Stimulated activated CD4-positive, alpha-beta T cell treated with anti-CD3 and anti-CD28 coated beads, Interleukin-1b, Interleukin-23, amount 100 ng/mL, for 48 hours (primary cell): ENCODE results near the gene EDEM2.
"Not testable (repeated sequence)": the region's sequence is repeated elsewhere in the genome, so short reads cannot be mapped to it uniquely, and the experiment has no call there.

ENCODE experiments used
- DNase-seq: peaks from one replicate; pipeline ENCODE4 v3.0.0-alpha.2; 2020

EDEM2 gene, protein sequence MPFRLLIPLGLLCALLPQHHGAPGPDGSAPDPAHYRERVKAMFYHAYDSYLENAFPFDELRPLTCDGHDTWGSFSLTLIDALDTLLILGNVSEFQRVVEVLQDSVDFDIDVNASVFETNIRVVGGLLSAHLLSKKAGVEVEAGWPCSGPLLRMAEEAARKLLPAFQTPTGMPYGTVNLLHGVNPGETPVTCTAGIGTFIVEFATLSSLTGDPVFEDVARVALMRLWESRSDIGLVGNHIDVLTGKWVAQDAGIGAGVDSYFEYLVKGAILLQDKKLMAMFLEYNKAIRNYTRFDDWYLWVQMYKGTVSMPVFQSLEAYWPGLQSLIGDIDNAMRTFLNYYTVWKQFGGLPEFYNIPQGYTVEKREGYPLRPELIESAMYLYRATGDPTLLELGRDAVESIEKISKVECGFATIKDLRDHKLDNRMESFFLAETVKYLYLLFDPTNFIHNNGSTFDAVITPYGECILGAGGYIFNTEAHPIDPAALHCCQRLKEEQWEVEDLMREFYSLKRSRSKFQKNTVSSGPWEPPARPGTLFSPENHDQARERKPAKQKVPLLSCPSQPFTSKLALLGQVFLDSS

GRCh38 chr20:35146920-35147574 is at the start of gene EDEM2:
EDEM2 (minus strand) TSS chr20:35147336; CDS start chr20:35147258, 78 bp downstream.
- DNase-seq = peak; percentile 93

- no peak for DNase-seq
These were observed 49.2 kb upstream of the EDEM2 start for GRCh38 chr20:35196313-35196712.

- not testable (repeated sequence) for DNase-seq
These were observed 46.1 kb upstream of the EDEM2 start for GRCh38 chr20:35193031-35193791.

- no peak for DNase-seq
These were observed 45.2 kb upstream of the EDEM2 start for GRCh38 chr20:35192118-35192872.

- no peak for DNase-seq
These were observed 44.4 kb upstream of the EDEM2 start for GRCh38 chr20:35191419-35192117.

GRCh38 chr20:35190556-35190955 is 43.4 kb upstream of the EDEM2 start:
- DNase-seq = no peak

- DNase-seq = not testable (repeated sequence)
These were observed 42.1 kb upstream of the EDEM2 start for GRCh38 chr20:35189223-35189622.

DNA sequence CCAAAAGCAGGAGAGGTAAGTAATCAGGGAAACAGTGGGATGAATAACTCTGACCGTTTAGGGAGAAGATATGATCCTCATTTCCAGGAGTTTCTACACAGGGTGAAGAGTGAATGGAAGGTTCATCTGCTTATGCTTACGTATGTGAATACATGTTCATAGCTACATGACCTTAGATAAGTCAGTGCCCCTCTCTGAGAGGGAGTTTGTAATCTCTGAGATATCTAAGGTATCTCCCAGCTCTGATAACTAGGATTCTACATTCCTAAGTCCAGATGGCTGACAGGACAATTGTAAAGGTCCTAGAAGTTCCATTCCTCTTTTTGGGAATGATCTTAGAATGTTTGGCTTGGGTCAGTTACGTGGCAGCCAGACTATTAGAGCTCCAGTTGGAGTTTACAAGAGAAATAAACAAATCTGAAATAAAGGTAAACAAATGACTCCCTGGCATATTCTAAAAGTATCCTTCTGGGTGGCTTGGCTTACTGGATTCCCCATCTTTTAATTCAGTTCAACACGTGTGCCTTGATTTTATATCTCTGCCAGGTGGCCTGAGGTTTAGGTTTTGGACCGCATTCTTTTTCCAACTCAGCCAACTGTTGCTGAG is 40.6 kb upstream of the EDEM2 start:
- no peak for DNase-seq

DNA sequence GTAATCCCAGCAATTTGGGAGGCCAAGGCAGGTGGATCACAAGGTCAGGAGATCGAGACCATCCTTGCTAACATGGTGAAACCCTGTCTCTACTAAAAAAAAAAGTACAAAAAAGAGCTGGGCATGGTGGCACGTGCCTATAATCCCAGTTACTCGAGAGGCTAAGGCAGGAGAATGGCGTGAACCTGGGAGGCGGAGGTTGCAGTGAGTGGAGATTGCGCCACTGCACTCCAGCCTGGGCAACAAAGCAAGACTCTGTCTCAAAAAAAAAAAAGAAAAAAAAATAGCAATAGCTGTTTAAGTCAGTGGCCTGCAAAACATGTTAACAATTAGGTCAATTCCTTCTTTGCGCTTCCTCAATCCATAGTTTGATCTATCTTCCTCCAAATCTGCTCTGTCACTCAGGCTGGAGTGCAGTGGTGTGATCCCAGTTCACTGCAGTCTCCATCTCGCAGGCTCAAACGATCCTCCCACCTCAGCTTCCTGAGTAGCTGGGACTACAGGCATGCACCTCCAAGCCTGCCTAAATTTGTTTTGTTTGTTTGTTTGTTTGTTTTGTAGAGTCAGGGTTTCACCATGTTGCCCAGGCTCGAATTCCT is 39.7 kb upstream of the EDEM2 start:
- not testable (repeated sequence) for DNase-seq

- DNase-seq = no peak
These were observed 34.6 kb upstream of the EDEM2 start for GRCh38 chr20:35181731-35182130.

GRCh38 chr20:35180266-35180665 is 33.1 kb upstream of the EDEM2 start:
- DNase-seq = no peak

DNA sequence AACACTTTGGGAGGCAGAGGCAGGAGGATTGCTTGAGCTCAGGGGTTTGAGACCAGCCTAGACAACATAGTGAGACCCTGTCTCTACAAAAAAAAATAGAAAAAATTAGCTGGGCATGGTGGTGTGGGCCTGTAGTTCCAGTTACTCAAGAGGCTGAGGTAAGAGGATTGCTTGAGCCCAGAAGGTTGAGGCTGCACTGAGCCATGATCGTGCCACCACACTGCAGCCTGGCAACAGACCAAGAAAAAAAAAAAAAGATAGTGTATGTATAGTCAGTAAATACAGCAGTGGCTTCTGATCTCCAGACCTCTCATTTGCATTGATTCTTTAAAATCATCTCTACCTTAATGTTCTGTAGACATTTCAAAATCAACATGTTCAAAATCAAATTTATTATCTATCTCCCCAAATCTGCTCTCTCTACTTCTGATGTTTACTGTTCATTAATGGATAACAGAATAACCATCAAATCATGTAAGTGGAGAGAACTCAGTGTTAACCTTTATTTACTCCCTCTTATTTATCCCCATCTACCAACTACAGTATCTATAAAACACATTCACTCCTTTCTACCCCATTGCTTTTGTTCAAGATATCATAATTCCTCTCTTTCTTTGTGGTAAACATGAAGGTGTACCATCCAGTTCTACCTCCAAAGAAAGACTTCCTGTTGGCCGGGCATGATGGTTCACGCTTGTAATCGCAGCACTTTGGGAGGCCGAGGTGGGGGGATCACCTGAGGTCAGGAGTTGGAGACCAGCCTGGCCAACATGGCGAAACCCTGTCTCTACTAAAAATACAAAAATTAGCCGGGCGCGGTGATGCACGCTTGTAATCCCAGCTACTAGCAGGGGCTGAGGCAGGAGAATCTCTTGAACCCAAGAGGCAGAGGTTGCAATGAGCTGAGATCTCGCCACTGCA is 32.4 kb upstream of the EDEM2 start:
- no peak for DNase-seq

DNA sequence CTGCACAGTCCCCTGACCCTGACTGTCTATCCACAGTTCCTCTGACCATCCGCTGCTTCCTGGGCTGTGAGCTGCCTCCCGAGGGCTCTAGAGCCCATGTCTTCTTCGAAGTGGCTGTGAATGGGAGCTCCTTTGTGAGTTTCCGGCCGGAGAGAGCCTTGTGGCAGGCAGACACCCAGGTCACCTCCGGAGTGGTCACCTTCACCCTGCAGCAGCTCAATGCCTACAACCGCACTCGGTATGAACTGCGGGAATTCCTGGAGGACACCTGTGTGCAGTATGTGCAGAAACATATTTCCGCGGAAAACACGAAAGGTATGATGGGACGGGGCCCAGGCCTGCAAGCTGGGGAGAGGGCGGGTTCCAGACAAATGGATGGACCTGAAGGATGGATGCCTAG is 29.0 kb upstream of the EDEM2 start:
- DNase-seq = no peak

GRCh38 chr20:35174458-35175216 is 27.5 kb upstream of the EDEM2 start:
- no peak for DNase-seq

- DNase-seq = no peak
These were observed 26.5 kb upstream of the EDEM2 start for GRCh38 chr20:35173576-35174192.

DNA sequence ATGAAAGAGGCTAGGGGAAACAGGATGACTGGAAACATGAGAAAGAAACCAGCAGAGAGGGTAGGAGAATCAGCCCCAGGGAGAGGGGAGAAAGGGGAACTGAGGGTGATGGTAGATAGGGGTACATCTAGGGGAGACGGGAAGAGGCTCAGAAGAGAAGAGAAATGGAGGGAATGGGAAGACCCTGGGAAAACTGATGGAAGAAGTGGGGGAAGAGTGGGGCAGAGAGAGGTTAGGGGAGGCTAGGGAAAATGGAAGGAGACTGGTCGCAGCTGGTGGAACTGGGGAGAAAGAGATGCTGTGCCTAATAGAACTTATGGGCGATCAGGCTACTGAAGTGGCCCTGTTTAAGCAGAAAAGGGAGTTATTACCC is 25.3 kb upstream of the EDEM2 start:
- no peak for DNase-seq

- no peak for DNase-seq
These were observed 24.8 kb upstream of the EDEM2 start, which contains the start of gene PROCR for GRCh38 chr20:35171753-35172433. PROCR (plus strand) TSS chr20:35172072; CDS start chr20:35172155, 83 bp downstream.

GRCh38 chr20:35171438-35171752 is 24.3 kb upstream of the EDEM2 start:
- DNase-seq = no peak
